SKM-1 (cell line): Measurements from ENCODE around the gene HPCA.
"Not testable (repeated sequence)": the region's sequence is repeated elsewhere in the genome, so short reads cannot be mapped to it uniquely, and the experiment has no call there.

Experiments
- DNase-seq: peaks from one replicate; lab custom pipeline; 2025; ENCODE audit not compliant: unreplicated experiment; lab: John Stamatoyannopoulos, UW

Gene HPCA

DNA sequence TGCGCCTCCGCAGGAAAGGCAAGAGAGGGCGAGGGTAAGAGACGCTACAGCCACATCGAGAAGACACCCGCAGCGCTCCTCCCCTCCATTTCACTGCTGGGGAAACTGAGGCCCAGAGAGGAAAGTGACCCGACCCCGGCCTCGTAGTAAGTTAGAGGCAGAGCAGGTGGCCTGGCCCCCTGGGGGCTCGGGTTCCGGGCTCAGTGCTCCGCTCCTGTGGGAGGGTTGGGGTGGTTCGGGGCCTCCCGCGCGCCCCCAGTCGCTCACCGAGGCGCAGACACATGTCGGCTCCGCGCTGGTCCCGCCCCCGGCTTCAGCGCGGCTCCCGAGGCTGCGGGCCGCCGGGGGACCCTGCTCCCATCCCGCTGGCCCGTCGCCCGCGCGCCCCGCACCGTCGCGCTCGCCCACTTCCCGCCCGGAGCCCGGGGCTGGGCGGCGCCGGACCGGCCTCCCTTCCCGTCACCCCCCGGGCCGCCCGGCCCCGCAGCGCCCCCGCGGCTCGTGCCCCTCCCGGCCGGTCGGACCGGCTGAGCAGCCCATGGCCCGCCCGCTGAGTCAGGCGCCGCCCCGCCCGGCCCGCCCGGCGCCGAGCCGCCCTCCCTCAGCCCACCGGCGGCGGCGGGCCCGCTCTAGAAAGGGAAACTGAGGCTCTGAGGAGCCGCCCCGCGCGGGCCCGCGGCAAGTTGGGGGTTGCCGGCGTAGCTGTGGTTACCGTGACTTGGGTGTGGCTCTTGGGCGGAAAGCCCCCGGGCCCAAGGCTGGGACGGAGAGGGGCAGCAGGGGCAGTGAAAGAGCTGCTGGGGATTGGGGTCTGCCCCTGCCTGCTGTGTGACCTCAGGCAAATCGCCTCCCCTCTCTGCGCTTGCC, 14.9 kb downstream of the HPCA start, which contains the start of gene TMEM54:
TSS of gene TMEM54 (minus strand) at position 434 of the 867 bp plus-strand sequence. CDS start at position 283, 151 bp downstream.
- no peak for DNase-seq

DNA sequence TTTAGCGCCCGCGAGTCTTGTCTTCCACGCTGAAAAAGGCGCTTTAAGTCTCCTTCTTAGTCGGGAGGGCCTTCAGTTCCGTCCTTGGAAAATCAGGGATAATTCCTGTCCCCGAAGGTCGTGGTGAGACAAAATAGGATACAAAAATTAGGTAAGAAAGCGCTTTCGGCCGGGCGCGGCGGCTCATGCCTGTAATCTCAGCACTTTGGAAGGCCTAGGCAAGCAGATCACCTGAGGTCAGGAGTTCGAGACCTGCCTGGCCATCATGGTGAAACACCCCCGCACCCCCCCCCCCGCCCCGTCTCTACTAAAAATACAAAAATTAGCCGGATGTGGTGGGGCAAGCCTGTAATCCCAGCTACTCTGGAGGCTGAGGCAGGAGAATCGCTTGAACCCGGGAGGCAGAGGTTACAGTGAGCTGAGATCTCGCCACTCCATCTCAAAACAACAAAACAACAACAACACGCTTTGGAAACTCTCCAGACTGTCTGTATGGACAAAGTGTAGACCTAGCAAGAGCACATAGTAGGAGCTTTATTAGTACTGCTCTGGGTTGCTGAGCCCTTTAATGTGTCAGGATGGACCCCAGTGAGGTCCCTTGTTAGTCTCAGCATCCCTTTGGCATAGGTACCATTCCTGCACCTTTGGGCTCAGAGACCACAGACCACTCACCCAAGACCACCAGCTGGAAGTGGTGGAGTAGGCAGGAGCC, 15.7 kb downstream of the HPCA start:
- no peak for DNase-seq

DNA sequence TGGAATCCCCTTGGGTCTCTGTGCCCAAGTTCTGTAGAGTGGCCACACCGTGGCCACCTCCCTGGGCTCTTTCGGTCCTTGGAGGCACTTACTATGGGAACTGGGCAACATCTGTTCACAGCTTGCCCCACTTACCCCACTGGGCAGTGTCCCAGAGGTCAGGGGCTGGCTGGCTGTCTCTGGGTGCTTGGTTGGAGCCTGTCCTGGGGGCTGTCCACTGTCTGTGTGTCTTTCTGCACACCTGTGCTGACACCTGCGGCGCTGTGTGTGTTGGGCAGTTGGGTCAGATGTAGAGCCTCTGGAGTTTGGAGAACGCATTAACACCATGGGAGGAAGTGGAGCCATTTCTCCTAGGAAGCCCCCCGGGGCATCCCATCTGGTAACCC, 16.2 kb downstream of the HPCA start:
- no peak for DNase-seq

DNA sequence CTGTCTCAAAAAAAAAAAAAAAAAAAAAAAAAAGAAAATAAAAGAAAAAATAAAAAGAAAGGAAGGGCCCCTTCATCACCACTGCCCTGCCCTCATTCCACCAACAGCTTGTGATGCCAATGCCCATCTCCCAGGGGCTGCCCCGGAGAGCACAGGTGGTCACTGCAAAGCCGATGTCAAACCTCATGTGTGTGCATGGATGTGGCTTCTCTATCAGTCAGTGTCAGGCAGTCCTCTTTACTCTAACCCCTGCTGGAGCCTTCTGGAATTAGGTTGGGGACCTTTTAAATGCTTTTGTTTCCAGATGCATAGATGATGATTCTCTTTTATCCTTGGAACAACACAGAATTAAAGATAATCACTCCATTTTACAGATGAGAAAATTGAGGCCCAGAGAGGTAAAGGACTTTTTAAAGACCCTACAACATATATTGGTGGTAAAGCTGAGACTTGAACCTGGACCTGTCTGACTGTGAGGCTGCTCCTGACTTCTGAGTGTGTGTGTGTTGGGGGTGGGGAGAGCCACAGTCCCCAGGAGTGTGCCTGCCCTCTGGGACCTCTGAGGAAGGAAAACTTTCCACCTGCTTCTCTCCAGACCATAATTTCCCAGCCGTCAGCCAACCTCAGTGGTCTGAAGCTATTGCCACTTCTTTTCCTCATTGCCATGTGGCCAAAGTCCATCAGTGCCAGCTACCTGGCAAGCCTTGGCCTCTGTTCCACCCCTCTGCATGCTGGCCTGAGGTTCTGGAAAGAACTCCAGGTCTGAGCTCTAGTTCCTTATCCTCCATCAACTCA, 17.9 kb downstream of the HPCA start:
- DNase-seq: no peak

DNA sequence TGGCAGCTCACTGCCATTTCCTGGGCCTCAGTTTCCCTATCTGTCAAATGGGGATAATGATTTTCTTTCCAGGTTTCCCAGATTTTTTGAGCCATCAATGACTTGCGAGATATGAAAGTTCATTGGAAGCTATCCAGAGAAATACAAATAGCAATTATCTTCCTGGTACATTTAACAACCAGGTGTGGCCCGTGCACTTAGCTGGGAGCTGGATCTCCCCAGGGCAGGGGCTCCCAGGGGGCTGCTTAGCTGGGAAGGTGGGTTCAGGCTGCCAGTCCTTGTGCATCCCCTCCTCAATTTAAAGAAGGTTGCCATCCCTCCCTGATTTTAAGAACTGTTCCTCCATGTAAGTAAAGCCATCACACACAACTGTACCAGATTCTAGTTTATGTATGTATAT, 18.5 kb downstream of the HPCA start:
- no peak for DNase-seq

GRCh38 chr1:32905588-32905987, 19.3 kb downstream of the HPCA start:
- DNase-seq: not testable (repeated sequence)

GRCh38 chr1:32906654-32907053, 20.4 kb downstream of the HPCA start:
- DNase-seq: no peak

DNA sequence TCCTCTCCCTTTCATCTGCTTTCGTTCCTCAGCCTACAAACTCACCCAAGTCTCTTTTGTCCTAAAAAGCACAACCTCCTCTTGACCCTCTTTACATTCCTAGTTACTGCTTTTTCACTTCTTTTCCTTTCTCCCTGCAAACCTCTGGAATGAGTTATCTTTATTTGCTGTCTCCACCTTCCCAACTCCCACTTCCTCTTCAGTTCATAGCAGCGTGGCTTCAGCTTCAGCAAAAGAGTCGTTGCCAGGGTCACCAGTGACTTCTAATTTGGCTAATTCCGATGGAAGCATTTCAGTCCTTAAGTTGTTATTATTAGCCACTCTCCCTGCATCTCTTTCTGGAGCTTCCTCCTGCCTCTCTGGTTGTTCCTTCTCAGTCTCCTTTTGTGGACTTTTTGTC, 21.1 kb downstream of the HPCA start:
- no peak for DNase-seq

DNA sequence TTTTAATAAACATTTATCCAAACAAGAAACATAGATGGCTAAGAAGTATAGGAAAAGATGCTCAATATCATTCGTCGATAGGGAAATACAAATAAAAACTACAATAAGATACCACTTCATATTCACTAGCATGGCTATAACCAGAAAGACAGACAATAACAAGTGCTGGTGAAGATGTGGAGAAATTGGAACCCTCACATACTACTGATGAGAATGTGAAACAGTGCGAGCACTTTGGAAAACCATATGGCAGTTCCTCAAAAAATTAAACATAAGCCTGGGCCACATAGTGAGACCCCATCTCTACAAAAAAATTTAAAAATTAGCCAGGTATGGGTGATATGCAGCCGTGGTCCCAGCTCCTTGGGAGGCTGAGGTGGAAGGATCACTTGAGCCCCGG, 24.0 kb downstream of the HPCA start:
- no peak for DNase-seq

- DNase-seq: no peak
Measured at GRCh38 chr1:32915766-32916706, 29.7 kb downstream of the HPCA start.

- no peak for DNase-seq
Measured at GRCh38 chr1:32917521-32917920, 31.2 kb downstream of the HPCA start.

GRCh38 chr1:32918179-32918578, 31.9 kb downstream of the HPCA start:
- no peak for DNase-seq

DNA sequence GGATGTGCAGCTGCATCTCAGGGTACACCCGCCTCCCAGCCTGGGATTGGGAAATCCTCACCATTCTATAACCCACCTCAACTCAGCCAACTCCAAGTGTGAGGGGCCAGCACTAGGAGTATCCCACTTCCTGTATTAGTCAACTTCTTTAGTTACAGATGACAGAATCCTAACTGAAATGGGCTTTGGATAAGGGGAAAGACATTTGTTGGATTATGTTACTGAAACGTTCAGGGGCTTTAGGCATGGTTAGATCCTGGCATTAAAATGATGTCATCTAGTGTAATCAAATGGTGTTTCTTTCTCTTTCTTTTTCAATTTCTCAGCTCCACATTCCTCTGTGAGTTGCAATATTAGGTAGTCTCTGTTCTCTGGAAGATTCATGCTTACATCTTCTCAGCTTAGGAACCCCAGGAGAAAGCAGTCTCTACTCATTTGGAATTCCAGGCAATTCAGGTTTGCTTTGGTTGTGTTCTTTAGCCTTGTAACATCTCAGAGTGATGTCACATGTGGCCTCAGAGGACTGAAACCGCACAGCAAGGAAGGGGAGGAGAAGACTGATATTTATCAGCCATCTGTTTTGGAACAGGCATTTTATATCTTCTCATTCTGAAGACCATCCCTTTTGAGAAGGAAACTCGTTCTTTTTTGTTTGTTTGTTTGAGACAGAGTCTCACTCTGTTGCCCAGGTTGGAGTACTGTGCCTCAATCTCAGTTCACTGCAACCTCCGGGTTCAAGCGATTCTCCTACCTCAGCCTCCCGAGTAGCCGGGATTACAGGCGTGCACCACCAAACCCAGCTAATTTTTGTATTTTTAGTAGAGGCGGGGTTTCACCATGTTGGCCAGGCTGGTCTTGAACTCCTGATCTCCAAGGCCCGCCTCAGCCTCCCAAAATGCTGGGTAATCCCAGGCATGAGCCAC, 33.8 kb downstream of the HPCA start:
- DNase-seq: no peak

DNA sequence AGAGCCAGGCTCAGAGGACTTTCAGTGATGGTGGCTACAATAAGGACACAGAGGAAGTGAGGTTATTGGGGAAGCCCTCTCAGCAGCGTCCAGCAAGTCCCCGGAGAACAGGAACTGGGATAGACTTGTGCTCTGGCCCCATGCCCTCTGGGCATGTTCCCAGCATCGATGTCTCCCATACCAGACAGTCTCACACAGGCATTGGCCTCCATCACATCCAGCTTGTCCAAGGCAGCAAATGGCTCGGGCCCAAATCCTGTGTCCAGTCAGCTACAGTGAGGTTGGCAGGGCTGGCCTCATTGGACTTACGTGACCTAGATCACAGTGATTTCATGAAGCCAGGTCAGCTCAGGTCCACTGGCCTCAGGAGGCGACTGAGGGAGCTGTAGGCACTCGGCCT, 34.5 kb downstream of the HPCA start:
- no peak for DNase-seq

DNA sequence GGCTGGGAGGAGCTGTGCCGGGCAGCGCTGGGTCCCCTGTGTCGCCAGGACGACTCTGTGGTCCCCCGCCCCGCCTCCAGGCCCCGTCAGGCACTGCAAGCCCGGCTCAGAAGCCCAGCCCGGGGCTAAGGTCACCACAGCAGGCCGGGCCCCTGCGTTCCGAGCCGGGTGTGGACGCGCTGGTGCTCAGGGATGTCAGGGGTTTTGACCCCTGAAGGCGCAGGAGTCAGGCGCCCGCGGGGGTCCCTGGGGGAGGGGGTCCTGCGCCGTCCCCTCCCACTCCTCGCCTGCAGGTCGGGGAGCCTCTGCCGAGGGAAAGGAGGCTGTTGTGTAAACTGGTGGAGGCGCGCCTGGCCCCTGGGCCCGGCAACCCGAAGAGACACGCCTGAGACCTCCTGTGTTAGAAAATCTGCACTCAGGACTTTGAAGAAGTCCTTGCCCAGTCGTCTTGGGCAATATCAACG, 38.6 kb downstream of the HPCA start:
- DNase-seq: no peak

DNA sequence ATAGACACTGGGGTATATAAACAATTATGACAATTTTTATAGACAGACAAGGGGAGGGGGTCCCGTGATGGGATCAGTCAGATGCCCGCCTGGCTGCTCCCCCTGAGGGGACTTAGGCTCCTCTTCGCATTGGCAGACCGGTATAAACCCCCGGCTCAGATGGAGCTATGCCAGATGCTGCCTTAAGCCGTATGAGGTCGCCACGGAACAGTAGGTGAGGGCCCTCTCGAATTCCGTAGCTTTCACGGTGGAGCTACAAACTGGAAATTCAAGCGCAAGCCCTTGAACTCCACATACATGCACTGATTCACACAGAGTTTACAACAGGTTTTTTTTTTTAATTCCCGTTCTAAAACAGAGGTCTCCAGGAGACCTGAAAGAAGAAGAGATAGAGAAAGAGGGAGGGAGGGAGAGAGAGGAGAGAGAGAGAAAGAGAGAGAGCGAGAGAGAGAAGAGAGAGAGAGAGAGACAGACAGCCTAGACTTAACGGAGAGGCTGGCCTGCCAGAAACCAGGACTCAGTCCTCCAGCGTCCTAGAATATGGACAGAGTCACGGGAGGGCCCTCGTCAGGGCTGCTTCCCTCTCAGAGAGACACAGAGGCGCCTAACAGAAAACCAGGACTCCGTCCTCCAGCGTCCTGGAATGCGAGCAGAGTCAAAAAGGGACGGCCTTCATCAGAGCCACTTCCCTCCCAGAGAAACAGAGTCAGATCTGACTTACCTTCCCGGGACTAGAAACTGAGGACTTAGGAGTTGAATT, 39.3 kb downstream of the HPCA start:
- DNase-seq: no peak

GRCh38 chr1:32926562-32926961, 40.3 kb downstream of the HPCA start:
- DNase-seq: no peak

DNA sequence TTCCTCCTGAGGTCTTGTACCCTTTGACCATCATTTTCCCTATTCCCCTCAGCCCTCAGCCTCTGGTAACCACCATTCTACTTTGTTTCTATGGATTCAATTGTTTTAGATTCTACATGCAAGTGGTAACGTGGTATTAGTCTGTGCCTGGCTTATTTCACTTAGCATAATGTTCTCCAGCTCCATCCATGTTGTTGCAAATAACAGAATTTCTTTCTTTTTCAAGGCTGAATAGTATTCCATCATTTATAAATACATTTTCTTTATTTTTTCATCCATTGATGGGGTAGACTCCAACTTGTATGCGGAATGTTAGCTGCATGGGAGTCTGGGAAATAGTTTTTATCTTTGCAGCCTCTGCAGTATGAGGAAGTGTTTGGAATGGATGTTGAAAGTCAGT, 41.1 kb downstream of the HPCA start:
- no peak for DNase-seq

DNA sequence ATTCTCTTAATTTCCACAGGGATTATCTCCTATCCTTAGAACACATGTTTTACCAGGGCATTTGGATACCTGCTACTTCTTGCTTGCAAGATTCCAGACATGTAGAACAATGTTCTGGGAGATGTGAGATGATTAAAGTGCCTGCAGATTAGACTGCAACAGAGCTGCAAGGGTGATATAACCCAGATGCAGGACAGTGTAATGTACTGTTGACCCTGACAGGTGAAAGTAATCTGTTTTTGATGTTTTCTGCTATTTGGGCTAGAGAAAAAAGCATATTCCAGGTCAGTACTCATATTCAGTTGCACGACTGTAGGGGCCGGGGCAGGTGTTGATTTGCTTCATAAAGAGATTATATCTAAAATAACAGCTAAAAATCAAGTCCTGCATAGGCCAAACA, 42.0 kb downstream of the HPCA start:
- no peak for DNase-seq
